HepG2 (cell line): ENCODE data around the gene BSND. TPM values are rescaled to one million over a fixed set of nuclear protein-coding genes. Genes with fewer than 3 reads are reported as not detected.

Experiments used
- AHR ChIP-seq: IDR thresholded peaks from 2 replicates; pipeline ENCODE4 v1.6.1; 2018; ENCODE audit warnings: missing genetic modification reagents, missing compliant biosample characterization
- FOXA3 ChIP-seq: IDR thresholded peaks from 2 replicates; pipeline ENCODE4 v1.6.1; 2016; ENCODE audit warnings: missing genetic modification reagents, missing compliant biosample characterization
- GABPB1 ChIP-seq: IDR thresholded peaks from 2 replicates; pipeline ENCODE4 v1.6.1; 2016; ENCODE audit warnings: mild to moderate bottlenecking, missing genetic modification reagents, moderate library complexity, missing compliant biosample characterization
- KDM2A ChIP-seq: sonication (generic); formaldehyde crosslinking; IDR thresholded peaks from 2 replicates; pipeline ENCODE4 v1.4.0; 2020; ENCODE audit warnings: low read depth, missing genetic modification reagents, borderline replicate concordance
- KDM3A ChIP-seq: IDR thresholded peaks from 2 replicates; pipeline ENCODE4 v1.6.1; 2018; ENCODE audit warnings: low read depth, missing compliant biosample characterization
- LCORL ChIP-seq, 2 experiments: fragments of 450-650 bp in 1 of 2; sonication (generic) in 1 of 2; formaldehyde crosslinking in 1 of 2; IDR thresholded peaks; 2 replicates each; pipeline versions ENCODE4 v1.5.0 to v1.6.1; 2017 to 2020; ENCODE audit warnings: antibody characterized with exemption in 1 of 2, missing genetic modification reagents in 1 of 2
- NR2C2 ChIP-seq: sonication (generic); formaldehyde crosslinking; IDR thresholded peaks from 2 replicates; pipeline ENCODE4 v1.4.0; 2020; ENCODE audit warnings: missing genetic modification reagents, mild to moderate bottlenecking, moderate library complexity, borderline replicate concordance
- YY1 ChIP-seq: IDR thresholded peaks from 2 replicates; pipeline ENCODE4 v1.6.1; 2011; ENCODE audit warnings: low read length, low read depth, moderate library complexity, mild to moderate bottlenecking; ENCODE audit not compliant: insufficient read depth, insufficient replicate concordance
- ZKSCAN5 ChIP-seq: sonication (generic); formaldehyde crosslinking; IDR thresholded peaks from 2 replicates; pipeline ENCODE4 v1.5.1; 2020; ENCODE audit warnings: mild to moderate bottlenecking, missing genetic modification reagents
- ZNF20 ChIP-seq: sonication (generic); formaldehyde crosslinking; IDR thresholded peaks from 2 replicates; pipeline ENCODE4 v1.4.0; 2020; ENCODE audit warnings: mild to moderate bottlenecking, moderate library complexity, missing genetic modification reagents
- ZNF263 ChIP-seq: sonication (generic); formaldehyde crosslinking; IDR thresholded peaks from 2 replicates; pipeline ENCODE4 v1.4.0; 2020; ENCODE audit warnings: missing genetic modification reagents
- ZNF292 ChIP-seq: sonication (generic); formaldehyde crosslinking; IDR thresholded peaks from 2 replicates; pipeline ENCODE4 v1.8.1; 2022; ENCODE audit warnings: mild to moderate bottlenecking, low read depth, missing genetic modification reagents, borderline replicate concordance
- ZNF329 ChIP-seq: sonication (generic); formaldehyde crosslinking; IDR thresholded peaks from 2 replicates; pipeline ENCODE4 v1.9.0; 2021; ENCODE audit warnings: low read depth, mild to moderate bottlenecking, missing genetic modification reagents
- ZSCAN25 ChIP-seq: sonication (generic); formaldehyde crosslinking; IDR thresholded peaks from 2 replicates; pipeline ENCODE4 v1.8.0; 2022; ENCODE audit warnings: mild to moderate bottlenecking, missing genetic modification reagents
- polyA plus RNA-seq, 8 experiments: library from polyadenylated mRNA; depleted of rRNA in 3 of 8; stranded (reverse) in 7 of 8; unstranded in 1 of 8; fragments of >200 nt; fragmentation: Illumina TruSeq in 4 of 8; extraction: Trizol in 4 of 8; gene quantifications; 2 replicates each; pipeline versions ENCODE4 v1.2.1 to v1.2.3, GENCODE V29; 2011 to 2016; ENCODE audit warnings: low read depth in 4 of 8, missing spikeins in 1 of 8, mixed read lengths in 1 of 8; ENCODE audit not compliant: insufficient read depth in 1 of 8
- total RNA-seq, 5 experiments: library from RNA; depleted of rRNA; stranded (reverse); fragments of >200 nt; fragmentation: Illumina TruSeq; extraction: Trizol; gene quantifications; 2 replicates each; pipeline ENCODE4 v1.2.3, GENCODE V29; 2016; ENCODE audit warnings: low read depth in 1 of 5
- TF ChIP-seq, protein P1 (sequence below): sonication (generic); formaldehyde crosslinking; IDR thresholded peaks from 2 replicates; pipeline ENCODE4 v1.9.0; 2022; ENCODE audit warnings: low read depth, missing genetic modification reagents
- TF ChIP-seq, protein P2 (sequence below): IDR thresholded peaks from 2 replicates; pipeline ENCODE4 v1.6.1; 2016; ENCODE audit warnings: low read depth, borderline replicate concordance
- TF ChIP-seq, protein P3 (sequence below): sonication (generic); formaldehyde crosslinking; IDR thresholded peaks from 2 replicates; pipeline ENCODE4 v1.5.0; 2020; ENCODE audit warnings: mild to moderate bottlenecking, missing genetic modification reagents, borderline replicate concordance
- TF ChIP-seq, protein P4 (sequence below): sonication (generic); formaldehyde crosslinking; IDR thresholded peaks from 2 replicates; pipeline ENCODE4 v1.4.0; 2020; ENCODE audit warnings: mild to moderate bottlenecking, missing genetic modification reagents
- TF ChIP-seq, protein P5 (sequence below): sonication (generic); formaldehyde crosslinking; IDR thresholded peaks from 2 replicates; pipeline ENCODE4 v1.5.0; 2020; ENCODE audit warnings: mild to moderate bottlenecking, missing genetic modification reagents

BSND gene
- total and polyA plus RNA-seq, 2 of the 13 experiments (the other 11 are each of a cell fraction or from before 2014, with no cell fraction given): not detected

DNA sequence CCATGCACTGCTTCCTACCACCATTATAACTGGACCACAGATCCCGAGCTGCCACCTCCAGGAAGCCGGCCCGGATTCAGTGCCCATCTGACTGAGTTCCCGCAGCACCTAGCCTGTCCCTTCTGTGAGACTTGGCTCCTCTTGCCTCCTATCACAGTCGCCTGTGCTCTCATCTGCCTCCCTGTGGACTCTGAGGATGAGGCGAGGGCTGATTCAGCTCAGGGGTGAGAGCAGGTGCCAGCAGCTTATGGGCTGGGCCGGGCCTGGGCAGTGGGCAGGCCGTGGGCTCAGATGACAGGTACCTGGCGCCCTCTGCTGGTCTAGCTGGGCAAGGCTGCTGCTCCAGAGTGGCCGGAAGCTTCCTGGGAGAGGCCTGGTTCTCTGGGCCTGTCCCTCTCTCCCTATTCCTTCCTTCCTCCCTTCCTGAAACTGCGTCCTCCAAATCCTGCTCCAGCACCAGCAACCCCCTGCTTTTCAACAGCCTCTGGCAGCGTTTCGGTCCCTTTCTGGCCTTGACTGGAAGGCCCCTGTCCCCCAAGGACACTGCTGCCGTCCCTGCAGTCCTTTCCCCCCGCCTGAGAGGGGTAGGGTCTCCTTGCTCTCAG lies 23.3 kb downstream of the BSND start (continued):
- TF ChIP-seq, protein P1, sequence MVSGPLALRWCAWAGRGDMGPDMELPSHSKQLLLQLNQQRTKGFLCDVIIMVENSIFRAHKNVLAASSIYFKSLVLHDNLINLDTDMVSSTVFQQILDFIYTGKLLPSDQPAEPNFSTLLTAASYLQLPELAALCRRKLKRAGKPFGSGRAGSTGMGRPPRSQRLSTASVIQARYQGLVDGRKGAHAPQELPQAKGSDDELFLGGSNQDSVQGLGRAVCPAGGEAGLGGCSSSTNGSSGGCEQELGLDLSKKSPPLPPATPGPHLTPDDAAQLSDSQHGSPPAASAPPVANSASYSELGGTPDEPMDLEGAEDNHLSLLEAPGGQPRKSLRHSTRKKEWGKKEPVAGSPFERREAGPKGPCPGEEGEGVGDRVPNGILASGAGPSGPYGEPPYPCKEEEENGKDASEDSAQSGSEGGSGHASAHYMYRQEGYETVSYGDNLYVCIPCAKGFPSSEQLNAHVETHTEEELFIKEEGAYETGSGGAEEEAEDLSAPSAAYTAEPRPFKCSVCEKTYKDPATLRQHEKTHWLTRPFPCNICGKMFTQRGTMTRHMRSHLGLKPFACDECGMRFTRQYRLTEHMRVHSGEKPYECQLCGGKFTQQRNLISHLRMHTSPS: 0 out of 2 replicates have a peak, but pooled peaks have one; percentile 62
- TF ChIP-seq, protein P2, sequence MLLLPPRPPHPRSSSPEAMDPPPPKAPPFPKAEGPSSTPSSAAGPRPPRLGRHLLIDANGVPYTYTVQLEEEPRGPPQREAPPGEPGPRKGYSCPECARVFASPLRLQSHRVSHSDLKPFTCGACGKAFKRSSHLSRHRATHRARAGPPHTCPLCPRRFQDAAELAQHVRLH: 0 out of 2 replicates have a peak, but pooled peaks have one; percentile 45
- TF ChIP-seq, protein P3, sequence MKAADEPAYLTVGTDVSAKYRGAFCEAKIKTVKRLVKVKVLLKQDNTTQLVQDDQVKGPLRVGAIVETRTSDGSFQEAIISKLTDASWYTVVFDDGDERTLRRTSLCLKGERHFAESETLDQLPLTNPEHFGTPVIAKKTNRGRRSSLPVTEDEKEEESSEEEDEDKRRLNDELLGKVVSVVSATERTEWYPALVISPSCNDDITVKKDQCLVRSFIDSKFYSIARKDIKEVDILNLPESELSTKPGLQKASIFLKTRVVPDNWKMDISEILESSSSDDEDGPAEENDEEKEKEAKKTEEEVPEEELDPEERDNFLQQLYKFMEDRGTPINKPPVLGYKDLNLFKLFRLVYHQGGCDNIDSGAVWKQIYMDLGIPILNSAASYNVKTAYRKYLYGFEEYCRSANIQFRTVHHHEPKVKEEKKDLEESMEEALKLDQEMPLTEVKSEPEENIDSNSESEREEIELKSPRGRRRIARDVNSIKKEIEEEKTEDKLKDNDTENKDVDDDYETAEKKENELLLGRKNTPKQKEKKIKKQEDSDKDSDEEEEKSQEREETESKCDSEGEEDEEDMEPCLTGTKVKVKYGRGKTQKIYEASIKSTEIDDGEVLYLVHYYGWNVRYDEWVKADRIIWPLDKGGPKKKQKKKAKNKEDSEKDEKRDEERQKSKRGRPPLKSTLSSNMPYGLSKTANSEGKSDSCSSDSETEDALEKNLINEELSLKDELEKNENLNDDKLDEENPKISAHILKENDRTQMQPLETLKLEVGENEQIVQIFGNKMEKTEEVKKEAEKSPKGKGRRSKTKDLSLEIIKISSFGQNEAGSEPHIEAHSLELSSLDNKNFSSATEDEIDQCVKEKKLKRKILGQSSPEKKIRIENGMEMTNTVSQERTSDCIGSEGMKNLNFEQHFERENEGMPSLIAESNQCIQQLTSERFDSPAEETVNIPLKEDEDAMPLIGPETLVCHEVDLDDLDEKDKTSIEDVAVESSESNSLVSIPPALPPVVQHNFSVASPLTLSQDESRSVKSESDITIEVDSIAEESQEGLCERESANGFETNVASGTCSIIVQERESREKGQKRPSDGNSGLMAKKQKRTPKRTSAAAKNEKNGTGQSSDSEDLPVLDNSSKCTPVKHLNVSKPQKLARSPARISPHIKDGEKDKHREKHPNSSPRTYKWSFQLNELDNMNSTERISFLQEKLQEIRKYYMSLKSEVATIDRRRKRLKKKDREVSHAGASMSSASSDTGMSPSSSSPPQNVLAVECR (CRISPR knock-in tag): peak; percentile 35; the same call in 1 of the 2 replicates
- TF ChIP-seq, protein P4, sequence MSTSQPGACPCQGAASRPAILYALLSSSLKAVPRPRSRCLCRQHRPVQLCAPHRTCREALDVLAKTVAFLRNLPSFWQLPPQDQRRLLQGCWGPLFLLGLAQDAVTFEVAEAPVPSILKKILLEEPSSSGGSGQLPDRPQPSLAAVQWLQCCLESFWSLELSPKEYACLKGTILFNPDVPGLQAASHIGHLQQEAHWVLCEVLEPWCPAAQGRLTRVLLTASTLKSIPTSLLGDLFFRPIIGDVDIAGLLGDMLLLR (CRISPR knock-in tag): no peak
- TF ChIP-seq GABPB1 (CRISPR knock-in tag): peak; percentile 63; the same call in 1 of the 2 replicates
- 0 out of 2 replicates have a peak, but pooled peaks have one; percentile 33 for TF ChIP-seq ZSCAN25 (CRISPR knock-in tag)
- TF ChIP-seq YY1: peak; percentile 42
- peak; percentile 63; the same call in 1 of the 2 replicates for TF ChIP-seq KDM2A
- TF ChIP-seq KDM3A (CRISPR knock-in tag): peak; percentile 62; the same call in 1 of the 2 replicates
- peak; percentile 49 for TF ChIP-seq ZNF263 (CRISPR knock-in tag)
- no peak for TF ChIP-seq ZNF20 (CRISPR knock-in tag)
- 0 out of 2 replicates have a peak, but pooled peaks have one; percentile 27 for TF ChIP-seq ZKSCAN5 (CRISPR knock-in tag)
- no peak for TF ChIP-seq LCORL (IDR thresholded peaks at IDR 0.05)
- peak; percentile 60; the same call in 1 of the 2 replicates for TF ChIP-seq LCORL (CRISPR knock-in tag; IDR thresholded peaks at IDR 0.05)
- peak; percentile 86; the same call in 1 of the 2 replicates for TF ChIP-seq ZNF292 (CRISPR knock-in tag)
- TF ChIP-seq, protein P5, sequence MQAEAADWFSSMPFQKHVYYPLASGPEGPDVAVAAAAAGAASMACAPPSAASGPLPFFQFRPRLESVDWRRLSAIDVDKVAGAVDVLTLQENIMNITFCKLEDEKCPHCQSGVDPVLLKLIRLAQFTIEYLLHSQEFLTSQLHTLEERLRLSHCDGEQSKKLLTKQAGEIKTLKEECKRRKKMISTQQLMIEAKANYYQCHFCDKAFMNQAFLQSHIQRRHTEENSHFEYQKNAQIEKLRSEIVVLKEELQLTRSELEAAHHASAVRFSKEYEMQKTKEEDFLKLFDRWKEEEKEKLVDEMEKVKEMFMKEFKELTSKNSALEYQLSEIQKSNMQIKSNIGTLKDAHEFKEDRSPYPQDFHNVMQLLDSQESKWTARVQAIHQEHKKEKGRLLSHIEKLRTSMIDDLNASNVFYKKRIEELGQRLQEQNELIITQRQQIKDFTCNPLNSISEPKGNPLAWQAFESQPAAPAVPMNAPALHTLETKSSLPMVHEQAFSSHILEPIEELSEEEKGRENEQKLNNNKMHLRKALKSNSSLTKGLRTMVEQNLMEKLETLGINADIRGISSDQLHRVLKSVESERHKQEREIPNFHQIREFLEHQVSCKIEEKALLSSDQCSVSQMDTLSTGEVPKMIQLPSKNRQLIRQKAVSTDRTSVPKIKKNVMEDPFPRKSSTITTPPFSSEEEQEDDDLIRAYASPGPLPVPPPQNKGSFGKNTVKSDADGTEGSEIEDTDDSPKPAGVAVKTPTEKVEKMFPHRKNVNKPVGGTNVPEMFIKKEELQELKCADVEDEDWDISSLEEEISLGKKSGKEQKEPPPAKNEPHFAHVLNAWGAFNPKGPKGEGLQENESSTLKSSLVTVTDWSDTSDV (CRISPR knock-in tag): 0 out of 2 replicates have a peak, but pooled peaks have one; percentile 64
- 0 out of 2 replicates have a peak, but pooled peaks have one; percentile 20 for TF ChIP-seq AHR
- TF ChIP-seq ZNF329 (CRISPR knock-in tag): no peak
- no peak for TF ChIP-seq NR2C2 (CRISPR knock-in tag)
- peak; percentile 33; the same call in 1 of the 2 replicates for TF ChIP-seq FOXA3
